ENCODE measurements around the gene SLC27A5. TPM values are rescaled to one million over a fixed set of nuclear protein-coding genes. Genes with fewer than 3 reads are reported as not detected.

Gene SLC27A5
- total and polyA plus RNA-seq, 2 of the 13 experiments (the other 11 are each of a cell fraction or from before 2014, with no cell fraction given) = 30.3 to 40.2 TPM

GRCh38 chr19:58475714-58476497 is 35.9 kb downstream of the SLC27A5 start, which contains the start of gene ZNF446 (continued):
- TF ChIP-seq ZSCAN31 (CRISPR knock-in tag; IDR thresholded peaks at IDR 0.05; ENCODE audit: low read depth) (peak; percentile 72; the same call in 1 of the 2 replicates), ZSCAN25 (CRISPR knock-in tag; IDR thresholded peaks at IDR 0.05) (peak; percentile 19), RNF219 (CRISPR knock-in tag; IDR thresholded peaks at IDR 0.05) (no peak), PATZ1 (CRISPR knock-in tag; IDR thresholded peaks at IDR 0.05) (peak; percentile 55; the same call in 1 of the 2 replicates), NFYC (CRISPR knock-in tag; IDR thresholded peaks at IDR 0.05) (peak; percentile 83), FUBP1 (CRISPR knock-in tag; IDR thresholded peaks at IDR 0.05; ENCODE audit: borderline replicate concordance) (no peak), CBX5 (CRISPR knock-in tag; IDR thresholded peaks at IDR 0.05; ENCODE audit: borderline replicate concordance) (peak; percentile 8; the same call in 1 of the 2 replicates), HOXD1 (CRISPR knock-in tag; IDR thresholded peaks at IDR 0.05) (peak; percentile 66; the same call in 1 of the 2 replicates), NR1H2 (CRISPR knock-in tag; IDR thresholded peaks at IDR 0.05; ENCODE audit: borderline replicate concordance, low read depth) (no peak), SNAPC2 (CRISPR knock-in tag; IDR thresholded peaks at IDR 0.05) (no peak), RBFOX2 (IDR thresholded peaks at IDR 0.05; ENCODE audit: low read depth, low read length) (peak; percentile 86), HDAC2 (CRISPR knock-in tag; IDR thresholded peaks at IDR 0.05) (peak; percentile 36; the same call in 1 of the 2 replicates), KAT8 (CRISPR knock-in tag; IDR thresholded peaks at IDR 0.05) (peak; percentile 76), ZBTB38 (CRISPR knock-in tag; IDR thresholded peaks at IDR 0.05) (peak; percentile 50; the same call in 1 of the 2 replicates), MEIS1 (CRISPR knock-in tag; IDR thresholded peaks at IDR 0.05; ENCODE audit: borderline replicate concordance) (peak; percentile 79), NFE2L1 (CRISPR knock-in tag; IDR thresholded peaks at IDR 0.05; ENCODE audit: borderline replicate concordance) (no peak), ARID5B (CRISPR knock-in tag; IDR thresholded peaks at IDR 0.05) (0 out of 2 replicates have a peak, but pooled peaks have one; percentile 6), ZNF350 (CRISPR knock-in tag; IDR thresholded peaks at IDR 0.05; ENCODE audit: borderline replicate concordance, low read depth) (peak; percentile 77), FOXC1 (CRISPR knock-in tag; IDR thresholded peaks at IDR 0.05; ENCODE audit: borderline replicate concordance) (peak; percentile 46; the same call in 1 of the 2 replicates)

All from HepG2 (cell line).